ENCODE measurements around the gene MYOM1.

DNA sequence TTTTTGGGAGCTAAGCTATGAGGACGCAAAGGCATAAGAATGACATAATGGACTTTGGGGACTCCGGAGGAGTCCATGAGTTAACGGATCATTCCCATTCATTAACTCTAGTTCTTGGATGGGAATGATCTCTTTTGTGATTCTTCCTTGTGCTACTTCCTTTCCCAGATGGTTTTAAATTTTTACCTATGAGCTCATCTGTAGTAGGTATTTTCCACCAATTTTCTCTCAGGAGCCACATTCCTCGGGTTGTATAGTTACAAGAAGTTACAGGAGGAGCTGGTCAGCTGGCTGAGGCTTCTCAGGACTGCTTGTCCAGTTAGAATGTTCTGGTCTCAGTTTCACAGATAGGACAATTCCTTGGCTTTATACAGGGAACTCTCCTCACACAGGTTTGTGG lies 164.0 kb downstream of the MYOM1 start:
- TF ChIP-seq, protein P1, sequence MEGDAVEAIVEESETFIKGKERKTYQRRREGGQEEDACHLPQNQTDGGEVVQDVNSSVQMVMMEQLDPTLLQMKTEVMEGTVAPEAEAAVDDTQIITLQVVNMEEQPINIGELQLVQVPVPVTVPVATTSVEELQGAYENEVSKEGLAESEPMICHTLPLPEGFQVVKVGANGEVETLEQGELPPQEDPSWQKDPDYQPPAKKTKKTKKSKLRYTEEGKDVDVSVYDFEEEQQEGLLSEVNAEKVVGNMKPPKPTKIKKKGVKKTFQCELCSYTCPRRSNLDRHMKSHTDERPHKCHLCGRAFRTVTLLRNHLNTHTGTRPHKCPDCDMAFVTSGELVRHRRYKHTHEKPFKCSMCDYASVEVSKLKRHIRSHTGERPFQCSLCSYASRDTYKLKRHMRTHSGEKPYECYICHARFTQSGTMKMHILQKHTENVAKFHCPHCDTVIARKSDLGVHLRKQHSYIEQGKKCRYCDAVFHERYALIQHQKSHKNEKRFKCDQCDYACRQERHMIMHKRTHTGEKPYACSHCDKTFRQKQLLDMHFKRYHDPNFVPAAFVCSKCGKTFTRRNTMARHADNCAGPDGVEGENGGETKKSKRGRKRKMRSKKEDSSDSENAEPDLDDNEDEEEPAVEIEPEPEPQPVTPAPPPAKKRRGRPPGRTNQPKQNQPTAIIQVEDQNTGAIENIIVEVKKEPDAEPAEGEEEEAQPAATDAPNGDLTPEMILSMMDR (IDR thresholded peaks at IDR 0.05) = no peak
- no peak for TF ChIP-seq EP300 (IDR thresholded peaks at IDR 0.05)
- TF ChIP-seq POLR2A (IDR thresholded peaks at IDR 0.05; ENCODE audit: low read depth) = no peak
- TF ChIP-seq POLR2AphosphoS5 (IDR thresholded peaks at IDR 0.05) = no peak

All from esophagus muscularis mucosa (tissue), 4 donors.